Lung (tissue), 12 donors: Measurements from ENCODE around the gene PAX6. TPM values are rescaled to one million over a fixed set of nuclear protein-coding genes. Genes with fewer than 3 reads are reported as not detected.

Source experiments
- ATAC-seq: fragments of 200-7000 bp; cut with Tn5 transposase; one replicate; pipeline ENCODE4 v1.9.1; 2020; ENCODE audit warnings: moderate number of reproducible peaks; ENCODE audit not compliant: insufficient read depth, low FRiP score
- DNase-seq, 3 donors: peaks; one replicate each; pipeline ENCODE4 v3.0.0-alpha.2; 2013 to 2017
- H3K27ac ChIP-seq, 2 donors: one replicate each; pipeline ENCODE4 v1.5.1; 2013; ENCODE audit warnings: mild to moderate bottlenecking in 2 of 2, moderate library complexity in 2 of 2, control low read depth in 1 of 2, inconsistent platforms in 1 of 2, low read depth in 1 of 2, low read length in 1 of 2
- H3K27me3 ChIP-seq, 3 donors: one replicate each; pipeline ENCODE4 v1.5.1; 2013; ENCODE audit warnings: low read length in 2 of 3; ENCODE audit not compliant: control insufficient read depth in 3 of 3, insufficient read depth in 3 of 3
- H3K36me3 ChIP-seq, 4 donors: one replicate each; pipeline ENCODE4 v1.5.1; 2013; ENCODE audit warnings: low read length in 4 of 4, mild to moderate bottlenecking in 1 of 4, moderate library complexity in 1 of 4; ENCODE audit not compliant: control insufficient read depth in 4 of 4, insufficient read depth in 4 of 4
- H3K4me1 ChIP-seq, 5 donors: one replicate each; pipeline ENCODE4 v1.5.1; 2013; ENCODE audit warnings: low read length in 5 of 5, mild to moderate bottlenecking in 2 of 5, moderate library complexity in 1 of 5; ENCODE audit not compliant: control insufficient read depth in 5 of 5, insufficient read depth in 5 of 5
- H3K4me3 ChIP-seq: one replicate; pipeline ENCODE4 v1.5.1; 2013; ENCODE audit warnings: mild to moderate bottlenecking, control low read depth, moderate library complexity
- H3K9ac ChIP-seq, 2 donors: one replicate each; pipeline ENCODE4 v1.5.1; 2013; ENCODE audit warnings: low read length in 2 of 2, control low read depth in 1 of 2; ENCODE audit not compliant: insufficient read depth in 1 of 2
- H3K9me3 ChIP-seq, 4 donors: one replicate each; pipeline ENCODE4 v1.5.1; 2013; ENCODE audit warnings: low read length in 3 of 4, mild to moderate bottlenecking in 1 of 4, moderate library complexity in 1 of 4; ENCODE audit not compliant: control insufficient read depth in 4 of 4, insufficient read depth in 3 of 4
- CTCF ChIP-seq: IDR thresholded peaks from 2 replicates; pipeline ENCODE4 v1.5.1; 2012; ENCODE audit warnings: mild to moderate bottlenecking; ENCODE audit errors: control extremely low read depth, extremely low read depth
- WGBS, 2 donors: extraction: QIAGEN DNeasy Blood & Tissue Kit; methylation state at CpG; one replicate each; pipeline ENCODE4 v1.1.7; 2013; 5-methylcytosine and 5-hydroxymethylcytosine counted together
- polyA plus RNA-seq, 2 donors: library from polyadenylated mRNA; stranded (reverse); fragments of 200-250 nt; gene quantifications; one replicate each; pipeline ENCODE4 v1.2.1, GENCODE V29; 2013
- total RNA-seq, 2 donors: library from RNA; depleted of rRNA in 1 of 2; stranded (reverse); fragments of >200 nt in 1 of 2; gene quantifications; one replicate each; pipeline ENCODE4 v1.2.1, GENCODE V29; 2014 to 2021
- donor health status: control.
- donor health status: control.
- donor health status: Bipolar disorder and iron deficiency.
- donor health status: healthy.
- donor health status: DM: yes; HTN: yes; CAD: no.

Gene PAX6
- total and polyA plus RNA-seq, 4 donors, result 0.01 TPM; not detected in 3

GRCh38 chr11:31823644-31824331, 12.7 kb upstream of the PAX6 start:
- Histone ChIP-seq H3K27ac (no peak overlapping the region), H3K4me1 (peaks cover 0 to 11% (median 0%) of the 10 kb centered on the region in 5 donors), H3K9ac (no peak overlapping the region), H3K9me3 (peaks cover 0 to 18% (median 0%) of the 10 kb centered on the region in 4 donors), H3K27me3 (peaks cover 31 to 97% (median 96%) of the 10 kb centered on the region in 3 donors), H3K36me3 (no peaks in the 10 kb centered on the region), H3K4me3 (no peak overlapping the region)
- DNase-seq (peak in 2 of 3 donors; percentile 13 to 18), ATAC-seq (no peak)
- TF ChIP-seq CTCF, result no peak
- 6 to 14% methylated on average over 24 of the region's 24 CpGs for WGBS, 2 donors

- ATAC-seq (no peak), DNase-seq (peak in 1 of 3 donors; percentile 11)
- Histone ChIP-seq H3K4me1 (peaks cover 0 to 13% (median 0%) of the 10 kb centered on the region in 5 donors), H3K27ac (no peak overlapping the region), H3K9me3 (peaks cover 0 to 20% (median 0%) of the 10 kb centered on the region in 4 donors), H3K9ac (no peak overlapping the region), H3K27me3 (peaks cover 31 to 98% (median 96%) of the 10 kb centered on the region in 3 donors), H3K36me3 (no peaks in the 10 kb centered on the region), H3K4me3 (no peak overlapping the region)
- 31 to 32% methylated on average over 14 of the region's 14 CpGs for WGBS, 2 donors
- TF ChIP-seq CTCF, result no peak
Measured at GRCh38 chr11:31822927-31823643, 12.0 kb upstream of the PAX6 start.

- peaks cover 0 to 19% (median 0%) of the 10 kb centered on the region in 5 donors for H3K4me1 ChIP-seq
- 28 to 30% methylated on average over 17 of the region's 17 CpGs for WGBS, 2 donors
- H3K27ac ChIP-seq, result no peak overlapping the region
- no peak for TF ChIP-seq CTCF
- ATAC-seq (no peak), DNase-seq (peak in 1 of 3 donors; percentile 12)
- no peak overlapping the region for H3K9ac ChIP-seq
- H3K27me3 ChIP-seq, result peaks cover 36 to 98% (median 95%) of the 10 kb centered on the region in 3 donors
- H3K4me3 ChIP-seq, result no peak overlapping the region
- H3K36me3 ChIP-seq, result no peaks in the 10 kb centered on the region
- peaks cover 0 to 22% (median 0%) of the 10 kb centered on the region in 4 donors for H3K9me3 ChIP-seq
Measured at GRCh38 chr11:31822175-31822926, 11.2 kb upstream of the PAX6 start.
